Epithelial cell of proximal tubule (primary cell): ENCODE data around the gene IL1RAPL2. TPM values are rescaled to one million over a fixed set of nuclear protein-coding genes. Genes with fewer than 3 reads are reported as not detected.

Source experiments
- DNase-seq: peaks from one replicate; pipeline ENCODE4 v3.0.0-alpha.2; 2011; ENCODE audit warnings: low read depth
- H3K4me3 ChIP-seq: 2 replicates; pipeline ENCODE4 v1.5.1; 2011; ENCODE audit warnings: low read depth, mild to moderate bottlenecking, low read length
- total RNA-seq: library from RNA; depleted of rRNA; stranded (reverse); fragments of >200 nt; gene quantifications from 2 replicates; pipeline ENCODE4 v1.2.3, GENCODE V29; 2015
- TF ChIP-seq, protein P1 (sequence below): conservative IDR thresholded peaks from 2 replicates; pipeline ENCODE4 v1.5.1; 2012; ENCODE audit warnings: low read depth, mild to moderate bottlenecking, low read length

The IL1RAPL2 gene
- total RNA-seq, 1 donor from 2014 or later: not detected

DNA sequence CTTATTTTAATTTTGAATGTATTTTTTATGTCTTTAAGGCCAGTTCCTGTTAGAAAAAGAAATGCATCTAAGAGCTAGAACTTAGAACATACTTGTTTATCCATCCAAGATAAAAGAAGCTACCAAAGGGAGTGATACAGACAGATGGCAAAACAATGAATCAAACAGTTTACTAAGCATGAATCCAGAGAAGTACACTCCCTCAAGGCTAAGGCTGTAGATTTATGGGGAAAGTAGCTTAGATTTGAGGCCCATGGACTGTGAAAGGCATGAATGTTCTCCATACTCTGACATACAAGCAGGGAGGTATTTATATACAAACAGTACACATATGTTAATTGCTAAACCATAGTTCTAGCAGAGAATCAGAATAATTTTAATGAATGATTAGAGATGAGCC is 1001.1 kb downstream of the IL1RAPL2 start:
- no peak overlapping the region for H3K4me3 ChIP-seq
- DNase-seq: no peak
- TF ChIP-seq, protein P1, sequence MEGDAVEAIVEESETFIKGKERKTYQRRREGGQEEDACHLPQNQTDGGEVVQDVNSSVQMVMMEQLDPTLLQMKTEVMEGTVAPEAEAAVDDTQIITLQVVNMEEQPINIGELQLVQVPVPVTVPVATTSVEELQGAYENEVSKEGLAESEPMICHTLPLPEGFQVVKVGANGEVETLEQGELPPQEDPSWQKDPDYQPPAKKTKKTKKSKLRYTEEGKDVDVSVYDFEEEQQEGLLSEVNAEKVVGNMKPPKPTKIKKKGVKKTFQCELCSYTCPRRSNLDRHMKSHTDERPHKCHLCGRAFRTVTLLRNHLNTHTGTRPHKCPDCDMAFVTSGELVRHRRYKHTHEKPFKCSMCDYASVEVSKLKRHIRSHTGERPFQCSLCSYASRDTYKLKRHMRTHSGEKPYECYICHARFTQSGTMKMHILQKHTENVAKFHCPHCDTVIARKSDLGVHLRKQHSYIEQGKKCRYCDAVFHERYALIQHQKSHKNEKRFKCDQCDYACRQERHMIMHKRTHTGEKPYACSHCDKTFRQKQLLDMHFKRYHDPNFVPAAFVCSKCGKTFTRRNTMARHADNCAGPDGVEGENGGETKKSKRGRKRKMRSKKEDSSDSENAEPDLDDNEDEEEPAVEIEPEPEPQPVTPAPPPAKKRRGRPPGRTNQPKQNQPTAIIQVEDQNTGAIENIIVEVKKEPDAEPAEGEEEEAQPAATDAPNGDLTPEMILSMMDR: no peak

DNA sequence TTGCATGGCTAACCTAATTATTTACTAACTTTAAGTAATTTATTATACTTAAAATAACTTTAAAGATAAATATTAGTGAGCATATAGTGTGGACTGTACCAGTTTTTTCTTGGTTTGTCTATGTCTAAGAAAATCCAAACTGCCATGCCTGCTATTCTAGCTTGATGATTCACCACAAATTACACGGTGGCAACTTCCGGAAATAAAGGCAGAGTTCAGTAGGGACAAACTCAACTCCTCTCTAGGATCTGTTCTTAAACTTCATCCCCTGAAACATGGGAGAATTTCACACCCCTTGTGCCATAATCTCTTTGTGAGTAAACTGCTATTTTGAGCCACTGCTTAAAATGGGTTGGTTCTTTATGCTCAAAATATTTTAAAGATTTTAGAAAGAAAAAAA is 1042.7 kb downstream of the IL1RAPL2 start:
- no peak for DNase-seq
- TF ChIP-seq, protein P1: no peak
- no peak overlapping the region for H3K4me3 ChIP-seq

DNA sequence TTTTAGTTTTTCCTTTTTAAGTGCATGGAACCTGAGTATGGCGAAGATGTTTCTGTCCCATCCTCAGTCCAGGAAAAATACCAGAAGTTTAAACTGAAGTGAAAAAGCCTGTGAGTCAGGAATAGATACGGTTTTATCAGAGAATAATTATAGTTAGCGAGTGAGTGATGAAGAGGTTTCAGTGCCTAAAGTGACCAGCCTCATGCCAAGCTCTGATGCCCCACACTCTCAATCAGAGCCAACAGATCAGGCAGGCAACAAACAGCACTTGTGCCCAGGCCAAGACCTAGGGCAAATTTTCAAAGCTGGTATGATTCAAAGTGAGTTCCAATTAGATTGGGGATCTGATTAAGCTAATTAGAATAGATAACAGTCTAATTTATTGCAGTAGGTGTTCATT is 1043.5 kb downstream of the IL1RAPL2 start:
- DNase-seq: no peak
- TF ChIP-seq, protein P1: no peak
- no peak overlapping the region for H3K4me3 ChIP-seq

DNA sequence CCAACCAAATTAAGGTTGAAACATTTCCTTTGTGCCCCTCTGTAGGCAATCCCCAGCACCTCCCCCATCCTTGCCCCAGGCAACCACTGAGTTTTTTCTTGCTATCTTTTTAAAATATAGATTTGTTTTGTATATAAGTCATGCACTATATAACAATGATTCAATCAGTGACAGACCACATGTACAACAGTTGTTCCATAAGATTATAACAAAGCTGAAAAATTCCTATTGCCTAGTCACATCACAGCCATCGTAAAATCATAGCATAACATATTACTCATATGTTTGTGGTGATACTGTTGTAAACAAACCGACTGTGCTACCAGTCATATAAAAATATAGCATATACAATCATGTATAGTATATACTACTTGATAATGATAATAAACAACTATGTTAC is 1044.4 kb downstream of the IL1RAPL2 start:
- no peak overlapping the region for H3K4me3 ChIP-seq
- no peak for DNase-seq
- TF ChIP-seq, protein P1: no peak

DNA sequence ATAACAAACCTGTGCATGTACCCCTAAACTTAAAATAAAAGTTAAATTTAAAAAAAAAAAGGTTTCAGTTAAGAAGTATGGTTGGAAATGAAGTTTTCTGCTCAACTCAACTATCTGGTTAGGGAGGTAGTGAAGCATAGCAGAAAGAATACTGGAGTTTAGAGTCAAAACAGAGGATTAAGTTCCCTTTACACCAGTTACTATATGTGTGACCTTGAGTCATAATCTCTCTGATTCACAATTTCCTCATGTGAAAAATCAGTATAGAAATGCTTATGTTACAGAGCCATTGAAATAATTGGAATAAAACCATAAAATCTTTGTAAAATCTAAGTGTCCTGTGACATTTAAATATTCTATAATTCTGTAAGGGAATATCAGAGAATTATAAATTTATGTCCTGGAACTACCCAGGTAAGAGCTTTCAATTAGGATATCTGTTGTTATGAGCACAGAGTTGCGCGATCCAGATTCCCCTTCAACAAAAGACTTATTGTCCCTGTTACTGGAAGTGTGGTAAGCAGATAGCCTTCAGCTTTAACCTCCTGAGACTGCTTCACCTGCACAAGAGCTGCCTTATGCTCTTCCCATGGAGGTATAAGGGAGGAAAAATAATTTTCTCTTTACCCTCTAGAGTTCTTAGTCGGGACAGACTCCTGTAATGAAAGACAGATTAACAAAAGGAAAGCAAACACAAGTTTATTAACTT is 1052.5 kb downstream of the IL1RAPL2 start:
- TF ChIP-seq, protein P1: no peak
- DNase-seq: peak; percentile 1
- H3K4me3 ChIP-seq: no peak overlapping the region

DNA sequence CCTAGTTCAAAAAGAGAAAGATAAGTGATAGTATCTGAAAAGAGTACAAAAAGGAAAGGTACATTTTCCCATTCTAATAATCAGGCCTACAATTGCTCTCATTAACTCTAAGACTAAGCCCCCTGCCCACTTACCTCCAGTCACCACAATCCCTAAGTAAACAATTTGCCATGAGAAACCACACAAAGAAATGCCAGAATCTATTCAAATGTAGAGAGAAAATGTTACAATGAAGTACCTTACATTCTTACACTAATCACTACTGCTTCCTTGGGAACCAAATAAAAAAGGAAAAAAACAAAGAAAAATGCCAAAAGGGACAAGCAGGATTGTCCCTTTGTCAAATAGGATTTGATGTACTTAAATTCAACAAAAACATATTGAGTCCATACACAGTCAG is 1068.2 kb downstream of the IL1RAPL2 start:
- TF ChIP-seq, protein P1: no peak
- no peak overlapping the region for H3K4me3 ChIP-seq
- DNase-seq: no peak

DNA sequence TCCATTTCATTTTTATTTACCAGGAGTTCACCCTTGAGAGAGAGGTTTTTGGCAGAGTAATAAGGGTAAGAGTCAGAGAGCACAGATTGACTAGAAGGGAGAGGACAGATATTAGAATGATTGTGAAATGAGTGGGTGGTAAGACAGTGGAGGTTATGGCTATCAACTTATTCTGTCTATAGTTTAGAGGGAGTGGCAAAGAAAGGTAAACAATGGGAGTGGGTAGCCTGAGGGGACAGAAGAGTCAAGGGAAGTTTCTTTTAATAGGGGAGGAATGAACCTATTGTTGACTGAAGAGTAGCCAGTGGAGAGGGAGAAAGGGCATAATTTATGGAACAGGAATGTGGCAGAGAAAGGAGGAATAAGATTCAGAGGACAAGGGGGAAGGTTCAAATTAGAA is 1069.8 kb downstream of the IL1RAPL2 start:
- DNase-seq: no peak
- H3K4me3 ChIP-seq: no peak overlapping the region
- TF ChIP-seq, protein P1: no peak
